ENCODE results near the gene RABGAP1L. TPM values are rescaled to one million over a fixed set of nuclear protein-coding genes. Genes with fewer than 3 reads are reported as not detected.
"Not testable (repeated sequence)": the region's sequence is repeated elsewhere in the genome, so short reads cannot be mapped to it uniquely, and the experiment has no call there.

The RABGAP1L gene
- total RNA-seq, 3 donors from 2014 or later, result 46.1 to 74.7 (median 59.2) TPM

DNA sequence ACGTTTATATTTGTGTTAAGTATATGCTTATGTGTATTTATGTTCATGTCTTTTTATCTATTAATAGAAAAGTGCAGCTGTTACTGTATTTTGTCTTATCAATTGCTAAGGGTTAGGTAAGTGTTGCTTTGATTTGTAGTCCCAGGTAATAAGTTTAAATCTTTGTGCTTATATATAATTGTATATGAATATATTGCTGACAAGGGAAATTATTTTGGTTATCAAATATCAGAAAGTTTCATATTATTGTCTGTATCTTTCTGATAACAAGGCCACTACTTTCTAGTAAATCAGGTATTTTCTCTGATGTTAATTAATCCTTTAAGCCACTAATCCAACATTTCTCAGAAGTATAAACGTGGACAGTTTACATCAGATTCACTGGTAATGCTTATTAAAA, 309.7 kb downstream of the RABGAP1L start:
- Histone ChIP-seq H3K9me3 (no peaks in the 10 kb centered on the region), H3K4me1 (ENCODE audit: low read depth) (no peaks in the 10 kb centered on the region), H3K36me3 (ENCODE audit: low read depth) (no peaks in the 10 kb centered on the region), H3K4me3 (no peak overlapping the region)
- ATAC-seq (no peak), DNase-seq (no peak)
- intact Hi-C loops (cut with DNase I, micrococcal nuclease), result no loop called here
- no peak for TF ChIP-seq CTCF (IDR thresholded peaks at IDR 0.05)

DNA sequence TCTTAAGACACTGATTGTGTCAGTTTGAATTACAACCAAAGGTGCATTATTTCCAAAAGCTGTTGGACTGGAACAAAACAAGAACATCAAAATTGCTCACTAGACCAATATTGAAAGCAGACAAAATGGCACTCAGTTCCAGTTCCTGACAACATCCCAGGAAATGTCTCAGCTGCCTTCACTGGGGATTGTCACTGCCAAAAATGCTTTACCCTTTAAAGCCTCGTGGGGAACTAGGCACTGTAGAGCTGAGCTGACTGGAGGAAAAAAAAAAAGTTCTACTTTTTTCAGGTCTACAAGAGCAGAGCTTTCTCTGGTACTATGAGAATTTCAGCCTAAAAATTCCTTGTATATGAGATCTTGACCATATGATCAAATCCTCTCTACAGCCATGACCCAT, 310.4 kb downstream of the RABGAP1L start:
- no peak overlapping the region for H3K4me3 ChIP-seq
- TF ChIP-seq CTCF (IDR thresholded peaks at IDR 0.05), result no peak
- no peaks in the 10 kb centered on the region for H3K9me3 ChIP-seq
- ATAC-seq (no peak), DNase-seq (no peak)
- H3K4me1 ChIP-seq (ENCODE audit: low read depth), result no peaks in the 10 kb centered on the region
- H3K36me3 ChIP-seq (ENCODE audit: low read depth), result no peaks in the 10 kb centered on the region
- intact Hi-C loops (cut with DNase I, micrococcal nuclease), result no loop called here

GRCh38 chr1:174479281-174479680, 320.0 kb downstream of the RABGAP1L start:
- Histone ChIP-seq H3K9me3 (no peaks in the 10 kb centered on the region), H3K4me3 (no peak overlapping the region), H3K36me3 (ENCODE audit: low read depth) (no peaks in the 10 kb centered on the region), H3K4me1 (ENCODE audit: low read depth) (no peaks in the 10 kb centered on the region)
- intact Hi-C loops (cut with DNase I, micrococcal nuclease), result no loop called here
- ATAC-seq (no peak), DNase-seq (no peak)
- TF ChIP-seq CTCF (IDR thresholded peaks at IDR 0.05), result no peak

- TF ChIP-seq CTCF (IDR thresholded peaks at IDR 0.05), result no peak
- no peaks in the 10 kb centered on the region for H3K4me1 ChIP-seq (ENCODE audit: low read depth)
- intact Hi-C loops (cut with DNase I, micrococcal nuclease), result no loop called here
- no peaks in the 10 kb centered on the region for H3K36me3 ChIP-seq (ENCODE audit: low read depth)
- no peaks in the 10 kb centered on the region for H3K9me3 ChIP-seq
- no peak for ATAC-seq
- DNase-seq, result no peak
- H3K4me3 ChIP-seq, result no peak overlapping the region
Observed at GRCh38 chr1:174480324-174480723, 321.0 kb downstream of the RABGAP1L start.

DNA sequence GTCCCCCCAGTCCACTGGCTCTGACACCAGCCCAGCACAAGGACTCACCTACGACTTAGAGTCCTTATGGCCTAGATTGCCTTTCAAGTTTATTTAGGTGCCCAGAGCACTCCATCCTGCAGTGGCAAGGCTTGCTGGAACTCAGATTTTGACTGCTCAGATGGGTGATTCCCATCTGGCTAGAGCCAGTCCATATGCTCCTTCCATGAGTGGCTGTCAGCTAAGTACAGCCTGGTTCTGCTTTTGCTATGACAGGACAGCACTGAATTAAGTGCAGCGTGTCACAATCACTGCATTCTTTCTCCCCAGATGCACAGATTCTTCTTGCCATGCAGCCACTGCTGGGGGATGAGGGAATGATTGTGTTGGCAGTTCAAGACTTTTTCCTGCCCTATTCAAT, 332.3 kb downstream of the RABGAP1L start:
- no peaks in the 10 kb centered on the region for H3K4me1 ChIP-seq (ENCODE audit: low read depth)
- ATAC-seq (no peak), DNase-seq (no peak)
- H3K36me3 ChIP-seq (ENCODE audit: low read depth), result no peaks in the 10 kb centered on the region
- intact Hi-C loops (cut with DNase I, micrococcal nuclease), result no loop called here
- H3K9me3 ChIP-seq, result peaks cover 4% of the 10 kb centered on the region
- no peak for TF ChIP-seq CTCF (IDR thresholded peaks at IDR 0.05)
- H3K4me3 ChIP-seq, result no peak overlapping the region

DNA sequence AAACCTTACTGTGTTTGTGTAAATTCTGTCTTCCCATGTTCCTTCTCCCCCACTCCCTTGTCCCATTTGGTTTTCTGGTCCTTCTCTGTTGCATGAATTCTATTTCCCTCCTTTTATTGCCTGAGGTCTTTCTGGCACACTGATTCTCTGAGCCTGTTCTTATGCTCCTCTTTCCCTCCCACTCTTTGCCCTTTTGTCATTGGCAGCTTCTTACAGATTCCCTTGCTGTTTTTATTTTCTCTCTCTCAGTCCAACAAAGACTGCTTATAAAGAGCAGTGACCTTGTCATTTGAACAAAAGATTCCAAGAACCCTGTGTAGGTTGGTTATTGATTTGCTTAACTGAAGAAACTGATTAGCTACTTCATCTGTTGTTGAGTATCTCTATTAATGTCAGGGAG, 338.2 kb downstream of the RABGAP1L start:
- no peaks in the 10 kb centered on the region for H3K4me1 ChIP-seq (ENCODE audit: low read depth)
- no peak for DNase-seq
- ATAC-seq, result no peak
- intact Hi-C loops (cut with DNase I, micrococcal nuclease), result no loop called here
- no peak overlapping the region for H3K4me3 ChIP-seq
- H3K9me3 ChIP-seq, result no peaks in the 10 kb centered on the region
- H3K36me3 ChIP-seq (ENCODE audit: low read depth), result no peaks in the 10 kb centered on the region
- no peak for TF ChIP-seq CTCF (IDR thresholded peaks at IDR 0.05)

DNA sequence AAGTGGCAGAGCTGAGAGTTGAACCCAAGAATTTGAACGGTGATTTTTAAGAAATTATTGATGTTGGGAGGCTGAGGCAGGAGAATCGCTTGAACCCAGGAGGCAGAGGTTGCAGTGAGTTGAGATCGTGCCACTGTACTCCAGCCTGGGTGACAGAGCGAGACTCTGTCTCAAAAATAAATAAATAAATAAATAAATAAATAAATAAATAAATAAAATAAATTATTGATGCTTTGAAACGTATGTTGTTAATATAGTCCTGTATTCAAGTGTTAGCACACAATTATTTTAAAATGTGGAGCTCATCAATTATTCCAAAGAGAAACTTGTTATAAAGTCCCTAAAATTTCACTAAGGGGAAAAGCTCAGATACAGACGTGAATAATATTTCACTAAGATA, 357.4 kb downstream of the RABGAP1L start:
- H3K9me3 ChIP-seq; H3K36me3 ChIP-seq (ENCODE audit: low read depth); DNase-seq; H3K4me3 ChIP-seq; intact Hi-C loops (cut with DNase I, micrococcal nuclease); ATAC-seq; H3K4me1 ChIP-seq (ENCODE audit: low read depth): not testable (repeated sequence)

Data from mucosa of descending colon (tissue), 3 donors.